SH-SY5Y (cell line): ENCODE results near the gene AIM2.

Experiments used
- GATA2 ChIP-seq: IDR thresholded peaks from 2 replicates; pipeline ENCODE4 v1.6.1; 2011; ENCODE audit warnings: mild to moderate bottlenecking, low read depth, low read length
- GATA3 ChIP-seq: IDR thresholded peaks from 2 replicates; pipeline ENCODE4 v1.6.1; 2011; ENCODE audit warnings: low read depth, mild to moderate bottlenecking, low read length, moderate library complexity

The AIM2 gene

GRCh38 chr1:159056069-159056698, 20.4 kb downstream of the AIM2 start:
- TF ChIP-seq GATA3 (no peak), GATA2 (no peak)

- no peak for TF ChIP-seq GATA2
- no peak for TF ChIP-seq GATA3
Measured at GRCh38 chr1:159055181-159055641, 21.4 kb downstream of the AIM2 start.

GRCh38 chr1:159054427-159054826, 22.1 kb downstream of the AIM2 start:
- TF ChIP-seq GATA3 (no peak), GATA2 (no peak)

- TF ChIP-seq GATA3: no peak
- no peak for TF ChIP-seq GATA2
Measured at GRCh38 chr1:159051436-159051835, 25.1 kb downstream of the AIM2 start.

GRCh38 chr1:159040893-159041724, 35.5 kb downstream of the AIM2 start:
- TF ChIP-seq GATA2: no peak

GRCh38 chr1:159040206-159040605, 36.4 kb downstream of the AIM2 start:
- TF ChIP-seq GATA2 (no peak), GATA3 (no peak)

GRCh38 chr1:159030877-159031447, 45.6 kb downstream of the AIM2 start:
- TF ChIP-seq GATA3 (no peak), GATA2 (no peak)

- no peak for TF ChIP-seq GATA2
- no peak for TF ChIP-seq GATA3
Measured at GRCh38 chr1:159030311-159030710, 46.3 kb downstream of the AIM2 start.

- no peak for TF ChIP-seq GATA3
- TF ChIP-seq GATA2: no peak
Measured at GRCh38 chr1:159025043-159025442, 51.5 kb downstream of the AIM2 start.

GRCh38 chr1:159023723-159024122, 52.8 kb downstream of the AIM2 start:
- TF ChIP-seq GATA2: no peak
- TF ChIP-seq GATA3: no peak

- no peak for TF ChIP-seq GATA3
- no peak for TF ChIP-seq GATA2
Measured at GRCh38 chr1:159015440-159015909, 61.1 kb downstream of the AIM2 start.

- TF ChIP-seq GATA3: no peak
- no peak for TF ChIP-seq GATA2
Measured at GRCh38 chr1:159014851-159015250, 61.7 kb downstream of the AIM2 start.

- TF ChIP-seq GATA3 (no peak), GATA2 (no peak)
Measured at GRCh38 chr1:159014003-159014571, 62.5 kb downstream of the AIM2 start.

- no peak for TF ChIP-seq GATA2
- no peak for TF ChIP-seq GATA3
Measured at GRCh38 chr1:159012495-159012894, 64.1 kb downstream of the AIM2 start.
